Activated CD4-positive, alpha-beta T cell treated with anti-CD3 and anti-CD28 coated beads, Interleukin-2, amount 50 U/mL, for 4 hours (primary cell): ENCODE measurements around the gene GMPS.
"Not testable (repeated sequence)": the region's sequence is repeated elsewhere in the genome, so short reads cannot be mapped to it uniquely, and the experiment has no call there.

Source experiments
- DNase-seq, 2 experiments: peaks; one replicate each; pipeline ENCODE4 v3.0.0-alpha.2; 2020

GMPS gene

DNA sequence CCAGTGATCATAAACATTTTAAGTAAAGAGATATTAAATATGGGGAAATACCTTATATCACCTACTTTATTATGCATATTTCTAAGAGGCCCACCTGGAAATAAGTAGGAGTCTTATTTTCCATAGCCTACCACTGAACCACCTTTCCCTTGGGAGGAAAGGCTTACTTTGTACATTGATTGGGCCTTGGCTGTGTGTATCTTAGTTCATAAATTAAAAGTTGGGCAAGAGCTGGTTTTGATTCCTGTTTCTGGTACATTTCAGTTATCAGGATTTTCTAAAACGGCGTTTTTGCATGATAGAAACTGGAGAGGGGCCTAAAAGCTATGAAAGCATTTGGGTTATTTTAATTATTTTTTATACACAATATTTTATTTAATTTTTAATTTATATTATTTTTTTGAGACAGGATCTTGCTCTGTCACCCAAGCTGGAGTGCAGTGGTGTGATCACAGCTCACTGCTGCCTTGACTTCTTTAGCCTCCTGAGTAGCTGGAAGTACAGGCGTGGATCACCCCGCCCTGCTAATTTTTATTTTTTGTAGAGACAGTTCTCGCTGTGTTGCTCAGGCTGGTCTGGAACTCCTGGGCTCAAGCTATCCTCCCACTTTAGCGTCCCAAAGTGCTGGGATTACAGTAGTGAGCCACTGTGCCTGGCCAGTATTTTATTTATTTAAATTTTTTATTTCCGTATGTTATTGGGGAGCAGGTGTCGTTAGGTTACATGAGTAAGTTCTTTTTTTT is 2.6 kb downstream of the GMPS start:
- no peak for DNase-seq

DNA sequence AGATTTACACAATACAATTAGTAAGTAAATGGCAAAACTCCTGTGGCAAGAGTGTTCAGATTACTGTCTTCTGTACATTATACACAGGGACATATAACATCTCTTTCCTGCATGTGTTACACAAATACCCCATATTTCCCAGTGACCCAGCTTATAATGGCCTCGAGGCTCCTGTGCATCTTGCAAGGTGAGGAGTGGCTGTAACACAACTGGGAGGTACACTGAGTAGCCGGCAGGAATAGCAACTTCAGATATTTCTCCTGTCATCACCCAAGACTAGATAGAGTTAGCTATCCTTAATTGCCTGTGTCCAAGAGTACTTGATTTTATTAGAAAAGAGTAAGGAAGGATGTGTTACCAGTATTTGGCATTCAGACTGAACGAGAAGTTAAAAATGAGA is 5.6 kb downstream of the GMPS start:
- no peak for DNase-seq

DNA sequence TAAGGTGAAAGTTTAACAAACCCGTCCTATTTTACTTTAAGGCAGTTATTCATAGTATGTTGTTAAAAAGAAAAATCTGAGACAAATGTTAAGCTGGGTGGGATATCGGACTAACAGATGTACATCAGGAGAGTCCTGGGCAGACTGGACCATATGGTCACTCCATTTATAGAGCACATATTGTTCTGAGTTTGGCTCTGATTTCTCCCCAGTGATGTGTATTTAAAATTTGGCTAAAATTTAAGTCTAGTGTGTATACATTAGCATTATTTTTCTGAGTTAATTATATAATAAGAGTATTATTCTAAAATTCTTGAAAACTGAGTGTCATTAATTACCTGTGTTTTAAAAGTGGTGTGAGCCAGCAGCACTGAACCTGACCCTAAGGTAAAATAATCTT is 6.1 kb downstream of the GMPS start:
- no peak for DNase-seq

DNA sequence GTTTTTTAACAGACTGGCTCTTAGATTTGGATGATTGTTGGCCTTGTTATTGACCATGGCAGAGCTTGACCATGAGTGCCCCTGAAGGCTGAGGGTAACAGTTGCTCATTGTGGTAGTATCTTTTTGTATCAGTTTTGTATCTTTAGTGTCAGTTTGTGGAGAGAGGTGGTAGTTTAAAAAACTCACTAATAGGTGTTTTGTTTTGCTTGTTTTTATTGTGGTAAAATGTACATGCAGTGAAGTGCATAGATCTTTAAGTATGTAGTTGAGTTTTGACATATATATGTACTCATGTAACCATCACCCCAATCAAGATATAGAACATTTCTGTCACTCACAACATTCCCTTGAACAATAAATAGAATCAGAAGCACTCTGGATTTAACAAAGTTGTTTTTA is 9.8 kb downstream of the GMPS start:
- no peak for DNase-seq

DNA sequence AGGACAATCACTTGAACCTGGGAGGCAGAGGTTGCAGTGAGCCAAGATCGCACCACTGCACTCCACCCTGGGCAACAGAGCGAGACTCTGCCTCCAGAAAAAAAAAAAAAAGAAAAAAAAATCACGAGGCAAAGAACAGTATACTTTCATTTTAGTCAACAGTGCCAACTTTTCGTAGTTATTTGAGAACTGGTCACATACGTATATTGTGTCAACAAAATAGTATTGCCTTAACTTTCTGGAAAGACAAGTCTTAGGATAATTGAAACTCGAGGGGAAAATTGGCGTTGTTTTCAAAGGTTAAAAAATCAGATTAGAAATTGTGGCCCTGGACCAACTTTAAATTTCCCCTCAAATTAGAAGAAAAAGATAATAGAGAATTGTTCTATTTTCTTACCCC is 13.8 kb downstream of the GMPS start:
- no peak for DNase-seq

DNA sequence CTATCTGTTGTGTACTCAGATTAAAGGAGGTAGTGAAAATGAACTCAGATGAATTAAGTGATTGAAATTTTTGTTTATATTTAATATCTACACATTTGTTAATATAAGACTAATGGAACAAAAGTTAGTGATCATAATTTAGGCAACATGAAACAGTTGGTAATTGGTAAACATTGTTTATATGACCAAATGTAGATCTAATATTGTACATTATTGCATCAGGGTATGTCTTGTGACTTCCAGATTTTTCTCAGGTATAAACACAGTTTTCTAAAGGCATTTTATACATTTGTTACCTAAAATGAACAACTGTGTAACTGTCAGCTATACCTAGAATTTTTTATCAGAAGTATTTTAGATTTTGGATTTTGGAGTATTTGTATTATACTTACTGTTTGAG is 14.8 kb downstream of the GMPS start:
- no peak for DNase-seq

- not testable (repeated sequence) for DNase-seq
These were observed 15.9 kb downstream of the GMPS start for GRCh38 chr3:155886348-155886747.

DNA sequence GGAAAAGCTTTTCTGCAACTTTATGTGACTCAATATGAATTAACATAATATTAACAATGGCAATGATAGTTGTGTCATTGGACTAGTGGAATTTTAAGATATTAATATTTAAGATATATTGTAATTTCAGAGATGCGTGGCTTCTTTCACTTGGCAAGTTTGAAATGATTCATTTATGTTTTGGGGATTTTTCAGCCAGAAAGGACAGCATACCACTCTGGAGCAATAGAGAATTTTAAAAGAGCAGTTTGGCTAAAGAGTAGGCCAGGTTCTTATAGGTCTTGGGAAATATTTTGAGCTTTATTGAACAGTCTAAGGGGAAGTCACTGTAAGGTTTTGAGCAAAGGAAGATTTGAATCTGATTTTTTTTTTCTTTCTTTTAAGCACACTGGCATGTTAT is 16.5 kb downstream of the GMPS start:
- no peak for DNase-seq

GRCh38 chr3:155889212-155889611 is 18.8 kb downstream of the GMPS start:
- no peak for DNase-seq

DNA sequence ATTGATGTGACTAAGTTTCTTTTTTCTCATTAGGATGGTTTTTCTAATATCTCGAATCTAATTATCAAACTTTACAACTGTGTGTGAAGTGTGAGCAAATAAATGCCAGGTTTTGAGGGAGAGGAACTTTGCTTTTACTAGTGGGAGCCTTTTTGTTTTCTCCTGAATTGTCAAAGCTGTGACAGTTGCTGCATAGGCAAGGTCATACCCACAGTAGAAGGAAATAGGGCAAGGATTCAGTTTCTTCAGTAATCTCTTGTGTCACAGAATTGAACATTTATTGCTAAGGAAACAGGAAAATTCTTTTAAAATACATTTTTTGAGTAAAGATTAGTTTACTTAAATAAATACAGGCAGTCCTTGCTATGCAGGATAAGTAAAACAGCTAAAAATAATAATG is 19.5 kb downstream of the GMPS start:
- no peak for DNase-seq

DNA sequence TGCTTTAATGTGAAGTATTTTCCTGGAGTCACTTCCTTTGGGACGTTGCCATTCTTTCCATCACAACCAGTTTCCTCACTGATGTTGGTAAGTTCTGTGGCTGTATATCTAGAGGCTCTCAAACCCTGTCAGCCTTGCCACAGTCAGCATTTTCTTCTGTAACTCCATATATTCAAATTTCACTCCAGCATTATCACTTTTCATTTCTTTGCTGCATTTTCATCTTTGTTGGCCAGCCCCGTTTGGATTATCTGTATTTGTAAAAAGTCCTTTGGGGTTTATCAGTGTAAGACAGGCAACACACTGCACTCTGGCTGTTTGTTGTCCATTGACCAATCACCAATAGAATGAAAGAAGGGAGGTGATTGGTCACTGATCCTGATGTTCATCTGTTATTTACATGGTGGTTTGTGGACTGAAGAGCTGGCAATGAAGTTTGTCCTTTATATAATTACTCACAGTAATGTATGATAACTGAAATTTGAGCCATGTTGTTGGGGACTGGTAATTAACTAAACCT is 20.3 kb downstream of the GMPS start:
- no peak for DNase-seq

DNA sequence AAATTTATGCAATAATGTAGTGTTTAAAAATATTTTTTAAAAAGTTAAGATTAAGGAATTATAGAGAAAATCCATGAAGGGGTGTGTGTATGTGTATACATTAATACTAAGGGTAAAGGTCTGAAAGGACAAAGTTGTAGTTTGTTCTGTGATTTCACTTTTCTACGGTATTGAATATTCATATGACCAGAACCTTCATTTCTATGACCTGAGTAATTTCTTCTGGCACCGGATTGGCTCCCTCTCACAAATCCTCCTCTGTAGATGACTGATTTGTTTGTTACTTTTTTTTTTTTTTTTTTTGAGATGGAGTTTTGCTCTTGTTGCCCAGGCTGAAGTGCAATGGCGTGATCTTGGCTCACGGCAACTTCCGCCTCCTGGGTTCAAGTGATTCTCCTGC is 20.9 kb downstream of the GMPS start:
- DNase-seq = no peak

DNA sequence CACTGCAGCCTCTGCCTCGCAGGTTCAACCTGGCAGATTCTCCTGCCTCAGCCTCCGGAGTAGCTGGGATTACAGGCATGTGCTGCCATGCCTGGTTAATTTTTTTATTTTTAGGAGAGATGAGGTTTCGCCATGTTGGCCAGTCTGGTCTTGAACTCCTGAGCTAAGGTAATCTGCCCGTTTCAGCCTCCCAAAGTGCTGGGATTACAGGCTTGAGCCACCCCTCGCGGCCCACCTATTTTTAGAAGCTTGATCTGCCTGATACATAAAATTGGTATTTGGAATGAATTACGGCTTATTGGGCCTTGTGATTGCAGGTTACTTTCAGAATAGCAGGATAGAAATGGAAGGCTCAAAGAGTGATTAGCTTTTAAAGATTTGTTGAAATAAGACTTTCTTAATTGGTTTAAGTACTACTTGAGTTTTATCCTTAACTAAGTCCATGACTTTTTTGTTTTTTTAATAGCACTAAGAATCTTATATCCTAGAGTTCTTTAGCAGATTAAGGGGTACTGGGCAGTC is 25.0 kb downstream of the GMPS start:
- DNase-seq = no peak

GRCh38 chr3:155906900-155907299 is 36.5 kb downstream of the GMPS start:
- DNase-seq = no peak

GRCh38 chr3:155908086-155908485 is 37.6 kb downstream of the GMPS start:
- DNase-seq = no peak

DNA sequence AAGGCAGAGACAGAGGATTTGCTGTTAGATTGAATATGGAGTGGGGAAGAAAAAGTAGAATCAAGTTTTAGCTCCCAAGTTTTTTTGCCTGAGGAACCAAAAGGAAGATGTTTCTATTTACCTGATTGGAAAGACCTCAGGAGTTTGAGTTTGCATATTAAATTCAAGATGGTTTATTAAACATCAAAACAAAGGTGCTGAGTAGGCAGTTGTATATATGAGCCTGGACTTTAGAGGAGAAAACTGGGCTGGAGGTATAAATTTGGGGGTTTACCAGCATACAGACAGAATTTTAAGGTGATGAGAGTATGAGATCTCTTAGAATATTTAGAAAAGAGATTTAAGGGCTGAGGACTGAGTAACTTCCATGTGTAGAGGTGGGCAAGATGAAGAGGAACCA is 38.2 kb downstream of the GMPS start:
- no peak for DNase-seq

GRCh38 chr3:155912090-155912489 is 41.6 kb downstream of the GMPS start:
- no peak for DNase-seq

- no peak for DNase-seq
These were observed 42.2 kb downstream of the GMPS start for GRCh38 chr3:155912579-155913190.

DNA sequence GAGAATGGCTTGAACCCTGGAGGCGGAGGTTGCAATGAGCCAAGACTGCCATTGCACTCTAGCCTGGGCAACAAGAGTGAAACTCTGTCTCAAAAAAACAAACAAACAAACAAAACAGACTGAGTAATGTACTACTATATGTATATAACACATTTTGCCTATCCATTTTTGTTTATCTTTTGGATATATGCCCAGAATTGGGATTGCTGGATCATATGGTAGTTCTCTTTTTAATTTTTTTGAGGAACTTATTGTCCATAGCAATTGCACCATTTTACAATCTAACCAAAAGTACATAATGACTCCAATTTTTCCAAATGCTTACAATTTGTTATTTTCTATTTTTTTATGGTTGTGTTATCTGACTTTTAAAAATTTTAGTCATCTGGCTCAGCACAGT is 47.3 kb downstream of the GMPS start:
- no peak for DNase-seq

DNA sequence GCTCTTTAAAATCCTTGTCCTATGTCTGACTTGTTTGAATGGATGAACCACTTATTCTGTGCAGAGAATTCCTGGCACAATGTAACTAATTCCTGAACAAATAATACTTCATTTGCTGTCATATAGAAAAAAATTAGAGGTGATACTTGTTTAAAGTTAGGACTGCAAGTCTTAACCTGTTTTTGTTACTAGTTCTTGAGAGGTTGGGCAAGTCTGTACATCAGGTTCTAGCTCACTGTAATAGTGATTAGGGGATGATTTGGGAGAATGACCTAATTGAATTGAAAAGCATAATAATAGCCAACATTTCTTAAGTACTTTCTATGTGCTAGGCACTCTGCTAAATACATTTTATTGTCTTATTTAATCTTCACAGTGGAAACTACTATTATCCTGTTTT is 49.3 kb downstream of the GMPS start:
- no peak for DNase-seq

DNA sequence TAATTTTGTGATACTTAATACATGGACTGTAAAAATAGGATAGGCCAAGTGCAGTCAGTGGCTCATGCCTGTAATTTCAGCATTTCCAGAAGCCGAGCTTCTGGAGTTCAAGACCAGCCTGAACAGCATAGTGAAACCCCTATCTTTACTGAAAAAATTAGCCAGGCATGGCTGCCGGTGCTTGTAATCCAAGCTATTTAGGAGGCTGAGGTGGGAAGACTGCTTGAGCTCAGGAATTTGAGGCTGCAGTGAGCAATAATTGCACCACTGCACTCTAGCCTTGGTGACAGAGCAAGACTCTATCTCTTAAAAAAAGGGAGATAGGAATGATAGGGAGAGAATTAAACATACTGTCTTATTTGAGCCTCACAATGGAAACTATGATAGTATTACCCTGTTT is 51.0 kb downstream of the GMPS start:
- DNase-seq = no peak

- no peak for DNase-seq
These were observed 63.8 kb downstream of the GMPS start for GRCh38 chr3:155934230-155934629.

GRCh38 chr3:155938409-155938808 is 68.0 kb downstream of the GMPS start:
- no peak for DNase-seq

GRCh38 chr3:155941354-155941753 is 70.9 kb downstream of the GMPS start:
- no peak for DNase-seq

DNA sequence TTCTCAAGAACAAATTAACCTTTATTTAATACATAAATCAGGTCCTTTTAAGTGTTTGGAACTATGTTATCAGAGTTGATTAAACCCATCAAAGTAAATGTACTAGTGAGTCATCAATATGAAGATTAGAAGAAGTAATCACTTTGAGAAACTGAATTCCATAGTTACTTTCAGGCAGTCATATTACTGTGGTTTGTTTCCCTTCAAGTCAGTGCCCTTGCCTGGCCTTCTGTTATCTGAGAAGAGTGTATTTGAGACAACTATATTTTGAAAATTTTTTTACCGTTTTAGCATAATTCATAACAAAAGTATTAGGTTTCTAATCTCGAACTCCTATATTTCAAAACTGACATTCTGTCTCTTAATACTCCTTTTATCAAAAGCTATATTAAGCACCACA is 73.6 kb downstream of the GMPS start:
- no peak for DNase-seq
